Upper lobe of left lung (tissue), 6 donors: ENCODE measurements around the gene DENND1B. TPM values are rescaled to one million over a fixed set of nuclear protein-coding genes. Genes with fewer than 3 reads are reported as not detected.

Source experiments
- ATAC-seq, 2 donors: fragments of 200-7000 bp; cut with Tn5 transposase; one replicate each; pipeline ENCODE4 v1.9.1; 2022; ENCODE audit warnings: mild to moderate bottlenecking in 2 of 2, moderate library complexity in 2 of 2; ENCODE audit not compliant: low FRiP score in 2 of 2
- DNase-seq, 2 donors: peaks; one replicate each; pipeline ENCODE4 v3.0.0-alpha.2; 2019 to 2020
- H3K27ac ChIP-seq, 4 donors: fragments of 200-600 bp; sonication (generic); one replicate each; pipeline ENCODE4 v1.5.1; 2016 to 2019
- H3K27me3 ChIP-seq, 4 donors: fragments of 200-600 bp; sonication (generic); one replicate each; pipeline ENCODE4 v1.5.1; 2017 to 2019
- H3K36me3 ChIP-seq, 4 donors: fragments of 200-600 bp; sonication (generic); one replicate each; pipeline ENCODE4 v1.5.1; 2016 to 2019
- H3K4me1 ChIP-seq, 4 donors: fragments of 200-600 bp; sonication (generic); one replicate each; pipeline ENCODE4 v1.5.1; 2018 to 2019
- H3K4me3 ChIP-seq, 4 donors: fragments of 200-600 bp; sonication (generic); one replicate each; pipeline ENCODE4 v1.5.1; 2017 to 2019; ENCODE audit warnings: mild to moderate bottlenecking in 2 of 4, moderate library complexity in 1 of 4
- H3K9me3 ChIP-seq, 4 donors: fragments of 200-600 bp; sonication (generic); one replicate each; pipeline ENCODE4 v1.5.1; 2018 to 2019
- CTCF ChIP-seq, 6 experiments: fragments of 450-650 bp in 4 of 6; fragments of 200-600 bp in 2 of 6; sonication (generic) in 2 of 6; IDR thresholded peaks; one replicate each; pipeline ENCODE4 v1.5.1; 2016 to 2019; ENCODE audit warnings: antibody characterized with exemption in 6 of 6
- EP300 ChIP-seq, 4 donors: sonication (generic); formaldehyde crosslinking; IDR thresholded peaks; one replicate each; pipeline ENCODE4 v1.5.1; 2017; ENCODE audit warnings: antibody characterized with exemption in 4 of 4, control low read depth in 2 of 4
- POLR2A ChIP-seq, 4 donors: fragments of 450-650 bp; IDR thresholded peaks; one replicate each; pipeline ENCODE4 v1.5.1; 2016 to 2017; ENCODE audit warnings: antibody characterized with exemption in 4 of 4, mild to moderate bottlenecking in 2 of 4
- POLR2AphosphoS5 ChIP-seq, 2 donors: sonication (generic); formaldehyde crosslinking; IDR thresholded peaks; one replicate each; pipeline ENCODE4 v1.5.1; 2017; ENCODE audit warnings: antibody characterized with exemption in 2 of 2
- WGBS, 2 donors: methylation state at CpG; one replicate each; pipeline ENCODE4 v1.1.5; 2017 to 2018; 5-methylcytosine and 5-hydroxymethylcytosine counted together
- total RNA-seq, 6 donors: library from RNA; depleted of rRNA in 4 of 6; stranded (reverse); fragments of >200 nt in 4 of 6; gene quantifications; one replicate each; pipeline versions ENCODE4 v1.1.0 to v1.2.1, GENCODE V29; 2016 to 2021
- donor health status: DM: no; HTN: no; CAD: no; lungs with moderate emphysema.
- donor health status: DM: no; HTN: yes; CAD: no; lungs with severe emphysema.

Gene DENND1B
- total RNA-seq, 6 donors from 2014 or later = 14.9 to 39.1 (median 21.0) TPM

GRCh38 chr1:197544553-197544952, 230.7 kb downstream of the DENND1B start:
- DNase-seq (no peak), ATAC-seq (no peak)
- WGBS, 2 donors = 87 to 96% methylated on average over 2 of the region's 2 CpGs

GRCh38 chr1:197544130-197544529, 231.2 kb downstream of the DENND1B start:
- Histone ChIP-seq H3K9me3 (no peaks in the 10 kb centered on the region), H3K4me3 (no peak overlapping the region), H3K27me3 (no peaks in the 10 kb centered on the region), H3K27ac (no peak overlapping the region), H3K36me3 (peaks cover 0 to 8% (median 0%) of the 10 kb centered on the region in 4 donors), H3K4me1 (no peaks in the 10 kb centered on the region)
- no peak for DNase-seq
- WGBS, 2 donors = 81 to 83% methylated on average over 3 of the region's 3 CpGs
- no peak for ATAC-seq
- no peak for TF ChIP-seq EP300 (IDR thresholded peaks at IDR 0.05)
- no peak for TF ChIP-seq POLR2AphosphoS5 (IDR thresholded peaks at IDR 0.05)
- no peak for TF ChIP-seq CTCF (IDR thresholded peaks at IDR 0.05)
- TF ChIP-seq POLR2A (IDR thresholded peaks at IDR 0.05) = no peak

More at GRCh38 chr1:197544553-197544952, 230.7 kb downstream of the DENND1B start:
- Histone ChIP-seq H3K36me3 (peaks cover 0 to 7% (median 0%) of the 10 kb centered on the region in 4 donors), H3K4me1 (no peaks in the 10 kb centered on the region), H3K27ac (no peak overlapping the region), H3K27me3 (no peaks in the 10 kb centered on the region), H3K4me3 (no peak overlapping the region), H3K9me3 (no peaks in the 10 kb centered on the region)
- TF ChIP-seq POLR2AphosphoS5 (IDR thresholded peaks at IDR 0.05) (no peak), CTCF (IDR thresholded peaks at IDR 0.05) (no peak), POLR2A (IDR thresholded peaks at IDR 0.05) (no peak), EP300 (IDR thresholded peaks at IDR 0.05) (no peak)

DNA sequence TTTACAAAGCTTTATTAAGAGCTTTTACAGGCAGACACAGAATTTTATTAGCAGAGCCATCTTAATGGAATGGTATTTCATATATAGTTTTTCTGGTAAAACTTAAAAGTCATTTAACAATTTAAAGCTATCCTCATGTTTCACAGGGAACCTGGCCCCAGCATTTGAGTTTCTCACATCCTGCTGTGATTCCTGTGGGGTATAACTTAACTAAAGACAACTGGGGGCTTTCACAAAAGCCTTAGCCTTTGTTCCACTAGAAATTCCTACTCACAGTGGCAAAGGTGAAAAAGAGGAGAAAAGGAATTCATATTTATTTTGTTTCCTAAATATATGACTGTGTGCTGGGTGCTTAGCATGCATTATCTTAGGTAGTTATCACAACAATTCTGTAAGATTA, 233.9 kb downstream of the DENND1B start:
- no peak overlapping the region for H3K27ac ChIP-seq
- no peaks in the 10 kb centered on the region for H3K27me3 ChIP-seq
- no peaks in the 10 kb centered on the region for H3K4me1 ChIP-seq
- ATAC-seq = no peak
- H3K36me3 ChIP-seq = peaks cover 0 to 8% (median 0%) of the 10 kb centered on the region in 4 donors
- TF ChIP-seq CTCF (IDR thresholded peaks at IDR 0.05) = no peak
- no peak for TF ChIP-seq POLR2AphosphoS5 (IDR thresholded peaks at IDR 0.05)
- TF ChIP-seq POLR2A (IDR thresholded peaks at IDR 0.05) = no peak
- no peak for TF ChIP-seq EP300 (IDR thresholded peaks at IDR 0.05)
- no peak overlapping the region for H3K4me3 ChIP-seq
- no peak for DNase-seq
- H3K9me3 ChIP-seq = no peaks in the 10 kb centered on the region

- Histone ChIP-seq H3K9me3 (no peaks in the 10 kb centered on the region), H3K4me1 (no peaks in the 10 kb centered on the region), H3K4me3 (no peak overlapping the region), H3K27me3 (no peaks in the 10 kb centered on the region), H3K27ac (no peak overlapping the region), H3K36me3 (no peaks in the 10 kb centered on the region)
- DNase-seq = no peak
- TF ChIP-seq POLR2AphosphoS5 (IDR thresholded peaks at IDR 0.05) = no peak
- peak; percentile 29 to 76 (median 42) for TF ChIP-seq CTCF (IDR thresholded peaks at IDR 0.05)
- 60 to 67% methylated on average over 4 of the region's 4 CpGs for WGBS, 2 donors
- ATAC-seq = peak in 1 of 2 donors; percentile 53
Measured at GRCh38 chr1:197526736-197527371, 248.4 kb downstream of the DENND1B start.

GRCh38 chr1:197521118-197521739, 254.1 kb downstream of the DENND1B start:
- Histone ChIP-seq H3K9me3 (no peaks in the 10 kb centered on the region), H3K4me1 (no peaks in the 10 kb centered on the region), H3K27me3 (no peaks in the 10 kb centered on the region), H3K4me3 (no peak overlapping the region), H3K36me3 (no peaks in the 10 kb centered on the region), H3K27ac (no peak overlapping the region)
- TF ChIP-seq EP300 (IDR thresholded peaks at IDR 0.05) (no peak), CTCF (IDR thresholded peaks at IDR 0.05) (peak in 5 of 6 experiments; percentile 33 to 51 (median 48)), POLR2A (IDR thresholded peaks at IDR 0.05) (no peak)
- DNase-seq = no peak
- ATAC-seq = no peak
- 39 to 54% methylated on average over 2 of the region's 2 CpGs for WGBS, 2 donors
